Keratinocyte (primary cell): Measurements from ENCODE around the gene FOXP2.

ENCODE experiments used
- EZH2 ChIP-seq: IDR thresholded peaks from one replicate; pipeline ENCODE4 v1.6.1; 2012; ENCODE audit warnings: inconsistent platforms, mild to moderate bottlenecking, low read length, moderate library complexity
- TF ChIP-seq, protein P1 (sequence below), 3 experiments: IDR thresholded peaks in 1 of 3; conservative IDR thresholded peaks in 1 of 3; optimal IDR thresholded peaks in 1 of 3; 2 replicates in 2 of 3; 3 replicates in 1 of 3; pipeline versions ENCODE3 to v1.5.1; 2011; ENCODE audit warnings: low read length in 3 of 3, mild to moderate bottlenecking in 3 of 3, moderate library complexity in 2 of 3, control low read depth in 1 of 3, inconsistent platforms in 1 of 3; ENCODE audit not compliant: insufficient read depth in 2 of 3; ENCODE audit errors: extremely low read depth in 1 of 3

- no peak for TF ChIP-seq EZH2
- TF ChIP-seq, protein P1, sequence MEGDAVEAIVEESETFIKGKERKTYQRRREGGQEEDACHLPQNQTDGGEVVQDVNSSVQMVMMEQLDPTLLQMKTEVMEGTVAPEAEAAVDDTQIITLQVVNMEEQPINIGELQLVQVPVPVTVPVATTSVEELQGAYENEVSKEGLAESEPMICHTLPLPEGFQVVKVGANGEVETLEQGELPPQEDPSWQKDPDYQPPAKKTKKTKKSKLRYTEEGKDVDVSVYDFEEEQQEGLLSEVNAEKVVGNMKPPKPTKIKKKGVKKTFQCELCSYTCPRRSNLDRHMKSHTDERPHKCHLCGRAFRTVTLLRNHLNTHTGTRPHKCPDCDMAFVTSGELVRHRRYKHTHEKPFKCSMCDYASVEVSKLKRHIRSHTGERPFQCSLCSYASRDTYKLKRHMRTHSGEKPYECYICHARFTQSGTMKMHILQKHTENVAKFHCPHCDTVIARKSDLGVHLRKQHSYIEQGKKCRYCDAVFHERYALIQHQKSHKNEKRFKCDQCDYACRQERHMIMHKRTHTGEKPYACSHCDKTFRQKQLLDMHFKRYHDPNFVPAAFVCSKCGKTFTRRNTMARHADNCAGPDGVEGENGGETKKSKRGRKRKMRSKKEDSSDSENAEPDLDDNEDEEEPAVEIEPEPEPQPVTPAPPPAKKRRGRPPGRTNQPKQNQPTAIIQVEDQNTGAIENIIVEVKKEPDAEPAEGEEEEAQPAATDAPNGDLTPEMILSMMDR (optimal IDR thresholded peaks at IDR 0.05 in 1 of 3, IDR thresholded peaks at IDR 0.05 in 1 of 3, conservative IDR thresholded peaks at IDR 0.05 in 1 of 3; ENCODE audit: extremely low read depth in 1 of 3, insufficient read depth in 2 of 3, low read length in 3 of 3) = no peak
These were observed 46.1 kb upstream of the FOXP2 start for GRCh38 chr7:114368492-114368891.
